HepG2 (cell line): ENCODE measurements around the gene SLC22A14. TPM values are rescaled to one million over a fixed set of nuclear protein-coding genes. Genes with fewer than 3 reads are reported as not detected.

Experiments used
- ERF ChIP-seq: IDR thresholded peaks from 2 replicates; pipeline ENCODE4 v1.6.1; 2018; ENCODE audit warnings: missing biosample characterization, missing genetic modification reagents
- FOXP4 ChIP-seq: sonication (generic); formaldehyde crosslinking; IDR thresholded peaks from 2 replicates; pipeline ENCODE4 v1.4.0; 2020; ENCODE audit warnings: missing genetic modification reagents
- KLF16 ChIP-seq, 2 experiments: sonication (generic) in 1 of 2; formaldehyde crosslinking in 1 of 2; IDR thresholded peaks; 2 replicates each; pipeline versions ENCODE4 v1.6.1 to v1.8.0; 2016 to 2023; ENCODE audit warnings: missing genetic modification reagents in 2 of 2, missing compliant biosample characterization in 1 of 2
- NFAT5 ChIP-seq: sonication (generic); formaldehyde crosslinking; IDR thresholded peaks from 2 replicates; pipeline ENCODE4 v1.4.0; 2020; ENCODE audit warnings: missing genetic modification reagents
- THAP7 ChIP-seq: sonication (generic); formaldehyde crosslinking; IDR thresholded peaks from 2 replicates; pipeline ENCODE4 v1.8.1; 2023; ENCODE audit warnings: mild to moderate bottlenecking, missing genetic modification reagents
- ZBTB44 ChIP-seq: sonication (generic); formaldehyde crosslinking; IDR thresholded peaks from 2 replicates; pipeline ENCODE4 v1.4.0; 2020; ENCODE audit warnings: missing genetic modification reagents
- ZHX1 ChIP-seq: sonication (generic); formaldehyde crosslinking; IDR thresholded peaks from 2 replicates; pipeline ENCODE4 v1.8.1; 2022; ENCODE audit warnings: low read depth, mild to moderate bottlenecking, missing genetic modification reagents
- ZNF136 ChIP-seq: sonication (generic); formaldehyde crosslinking; IDR thresholded peaks from 2 replicates; pipeline ENCODE4 v1.8.1; 2022; ENCODE audit warnings: low read depth, mild to moderate bottlenecking, moderate library complexity, missing genetic modification reagents
- ZNF263 ChIP-seq: sonication (generic); formaldehyde crosslinking; IDR thresholded peaks from 2 replicates; pipeline ENCODE4 v1.4.0; 2020; ENCODE audit warnings: missing genetic modification reagents
- ZNF326 ChIP-seq: sonication (generic); formaldehyde crosslinking; IDR thresholded peaks from 2 replicates; pipeline ENCODE4 v1.4.0; 2020; ENCODE audit warnings: missing genetic modification reagents, borderline replicate concordance
- ZNF354B ChIP-seq: sonication (generic); formaldehyde crosslinking; IDR thresholded peaks from 2 replicates; pipeline ENCODE4 v1.8.0; 2022; ENCODE audit warnings: mild to moderate bottlenecking, missing genetic modification reagents
- polyA plus RNA-seq, 8 experiments: library from polyadenylated mRNA; depleted of rRNA in 3 of 8; stranded (reverse) in 7 of 8; unstranded in 1 of 8; fragments of >200 nt; fragmentation: Illumina TruSeq in 4 of 8; extraction: Trizol in 4 of 8; gene quantifications; 2 replicates each; pipeline versions ENCODE4 v1.2.1 to v1.2.3, GENCODE V29; 2011 to 2016; ENCODE audit warnings: low read depth in 4 of 8, missing spikeins in 1 of 8, mixed read lengths in 1 of 8; ENCODE audit not compliant: insufficient read depth in 1 of 8
- total RNA-seq, 5 experiments: library from RNA; depleted of rRNA; stranded (reverse); fragments of >200 nt; fragmentation: Illumina TruSeq; extraction: Trizol; gene quantifications; 2 replicates each; pipeline ENCODE4 v1.2.3, GENCODE V29; 2016; ENCODE audit warnings: low read depth in 1 of 5

Gene SLC22A14
- total and polyA plus RNA-seq, 2 of the 13 experiments (the other 11 are each of a cell fraction or from before 2014, with no cell fraction given): 0.03 TPM; not detected in 1

- TF ChIP-seq FOXP4 (CRISPR knock-in tag): peak; percentile 63
- TF ChIP-seq ZNF354B: 0 out of 2 replicates have a peak, but pooled peaks have one; percentile 55
- no peak; the same call in 1 of the 2 replicates for TF ChIP-seq ERF (CRISPR knock-in tag)
- peak; percentile 83; the same call in 1 of the 2 replicates for TF ChIP-seq ZHX1 (CRISPR knock-in tag)
- peak; percentile 98 for TF ChIP-seq ZNF136 (CRISPR knock-in tag)
- TF ChIP-seq ZBTB44 (CRISPR knock-in tag): 0 out of 2 replicates have a peak, but pooled peaks have one; percentile 21
- TF ChIP-seq ZNF263 (CRISPR knock-in tag): peak; percentile 49; the same call in 1 of the 2 replicates
- TF ChIP-seq KLF16 (CRISPR knock-in tag; IDR thresholded peaks at IDR 0.05): peak; percentile 29 to 63; a peak in 2 of 4 replicates
- TF ChIP-seq ZNF326: no peak
- peak; percentile 88; the same call in 1 of the 2 replicates for TF ChIP-seq THAP7 (CRISPR knock-in tag)
- peak; percentile 91 for TF ChIP-seq NFAT5 (CRISPR knock-in tag)
Observed at GRCh38 chr3:38346587-38347410, 64.7 kb downstream of the SLC22A14 start, which contains the start of gene XYLB (continued).
